Activated naive CD4-positive, alpha-beta T cell treated with anti-CD3 and anti-CD28 coated beads, Interleukin-2, amount 10 ng/mL, durations not matched to agents 5 hours and 36 hours (primary cell): ENCODE data around the gene MEP1B. TPM values are rescaled to one million over a fixed set of nuclear protein-coding genes. Genes with fewer than 3 reads are reported as not detected.

ENCODE experiments used
- total RNA-seq, 2 experiments: library from RNA; stranded (reverse); gene quantifications; one replicate each; pipeline ENCODE4 v1.2.3, GENCODE V29; 2021

Gene MEP1B
- not detected for total RNA-seq

DNA sequence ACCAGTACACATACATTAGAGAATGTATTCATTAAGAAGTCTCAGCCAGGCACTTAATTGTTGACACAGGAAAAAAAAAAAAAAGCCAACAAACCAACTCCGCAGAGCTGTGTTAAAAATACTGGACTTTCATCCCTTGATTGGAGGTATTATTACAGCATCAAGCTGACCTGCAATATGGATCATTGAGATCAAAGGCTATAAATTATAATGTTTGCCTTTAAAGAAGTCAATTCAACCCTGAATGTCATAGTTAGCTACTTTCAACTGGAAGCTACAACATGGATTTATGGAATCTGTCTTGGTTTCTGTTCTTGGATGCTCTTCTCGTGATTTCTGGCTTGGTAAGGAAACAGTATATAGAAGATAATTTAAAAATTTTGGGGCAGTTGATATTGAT lies at the start of gene MEP1B:
TSS of gene MEP1B (plus strand) at position 250 of the 400 bp plus-strand sequence. CDS start at position 282, 32 bp downstream.

Other genes starting within 250 kb of the MEP1B start
- 10 to 100 TPM; 41.5 to 46.5 TPM for gene TRAPPC8, start 246.9 kb upstream of the MEP1B start, total RNA-seq
- 10 to 100 TPM; 34.1 to 35.2 TPM for gene RNF125, start 171.2 kb upstream of the MEP1B start, total RNA-seq
- gene RNF138, start 98.2 kb upstream of the MEP1B start, total RNA-seq, result 10 to 100 TPM; 62.9 to 65.5 TPM